K562 (cell line): ENCODE data around the gene EFCAB7.

Source experiments
- FOXM1 ChIP-seq, 2 experiments: fragments of 450-650 bp in 1 of 2; sonication (generic) in 1 of 2; formaldehyde crosslinking in 1 of 2; IDR thresholded peaks; 2 replicates each; pipeline versions ENCODE4 v1.6.1 to v1.9.0; 2017 to 2022; ENCODE audit warnings: low read depth in 2 of 2, mild to moderate bottlenecking in 2 of 2, missing genetic modification reagents in 1 of 2, moderate library complexity in 1 of 2
- GATAD2B ChIP-seq: fragments of 450-650 bp; IDR thresholded peaks from 2 replicates; pipeline ENCODE4 v1.6.1; 2017; ENCODE audit warnings: mild to moderate bottlenecking, borderline replicate concordance
- MTA2 ChIP-seq: fragments of 450-650 bp; IDR thresholded peaks from 2 replicates; pipeline ENCODE4 v1.6.1; 2016; ENCODE audit warnings: low read depth
- MTF1 ChIP-seq: fragments of 250-450 bp; sonication (Bioruptor Pico); IDR thresholded peaks from 2 replicates; pipeline ENCODE4 v1.9.0; 2021; ENCODE audit warnings: moderate library complexity, mild to moderate bottlenecking, inconsistent platforms, borderline replicate concordance
- POLR2A ChIP-seq: fragments of 450-650 bp; conservative IDR thresholded peaks from 2 replicates; pipeline ENCODE4 v1.6.1; 2016
- SAFB ChIP-seq: fragments of 200-400 bp; formaldehyde crosslinking; IDR thresholded peaks from 2 replicates; pipeline ENCODE4 v1.6.1; 2017; ENCODE audit warnings: low read depth, low read length, borderline replicate concordance
- SMC3 ChIP-seq: conservative IDR thresholded peaks from 2 replicates; pipeline ENCODE4 v1.6.1; 2011; ENCODE audit warnings: low read depth, low read length, improper control_type of control experiment; ENCODE audit not compliant: insufficient read depth
- TF ChIP-seq, protein P1 (sequence below), 2 experiments: fragments of 450-650 bp; IDR thresholded peaks; 2 replicates each; pipeline ENCODE4 v1.6.1; 2016
- TF ChIP-seq, protein P2 (sequence below), 3 experiments: IDR thresholded peaks in 2 of 3; conservative IDR thresholded peaks in 1 of 3; 2 replicates each; pipeline ENCODE4 v1.5.1; 2011 to 2012; ENCODE audit warnings: low read length in 3 of 3, mild to moderate bottlenecking in 3 of 3, control low read depth in 2 of 3, improper control_type of control experiment in 1 of 3, inconsistent platforms in 1 of 3, low read depth in 1 of 3, mixed read lengths in 1 of 3, moderate library complexity in 1 of 3; ENCODE audit not compliant: insufficient read depth in 2 of 3
- TF ChIP-seq, protein P3 (sequence below), 2 experiments: fragments of 450-650 bp in 1 of 2; IDR thresholded peaks; 2 replicates each; pipeline ENCODE4 v1.6.1; 2011 to 2017; ENCODE audit warnings: low read depth in 2 of 2, antibody characterized with exemption in 1 of 2, borderline replicate concordance in 1 of 2, low read length in 1 of 2, mild to moderate bottlenecking in 1 of 2, mixed read lengths in 1 of 2; ENCODE audit not compliant: control insufficient read depth in 1 of 2

DNA sequence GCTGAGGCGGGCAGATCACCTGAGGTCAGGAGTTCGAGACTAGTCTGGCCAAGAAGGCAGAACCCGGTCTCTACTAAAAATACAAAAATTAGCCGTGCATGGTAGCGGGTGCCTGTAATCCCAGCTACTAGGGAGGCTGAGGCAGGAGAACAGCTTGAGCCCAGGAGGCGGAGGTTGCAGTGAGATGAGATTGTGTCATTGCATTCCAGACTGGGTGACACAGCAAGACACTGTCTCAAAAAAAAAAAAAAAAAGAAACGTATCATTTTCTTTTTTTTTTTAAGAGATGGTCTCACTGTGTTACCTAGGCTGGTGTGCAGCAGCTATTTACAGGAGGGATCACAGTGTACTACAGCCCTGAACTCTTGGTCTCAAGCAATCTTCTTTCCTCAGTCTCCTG lies 47.6 kb upstream of the EFCAB7 start:
- no peak for TF ChIP-seq SMC3
- no peak for TF ChIP-seq SAFB
- TF ChIP-seq, protein P1, sequence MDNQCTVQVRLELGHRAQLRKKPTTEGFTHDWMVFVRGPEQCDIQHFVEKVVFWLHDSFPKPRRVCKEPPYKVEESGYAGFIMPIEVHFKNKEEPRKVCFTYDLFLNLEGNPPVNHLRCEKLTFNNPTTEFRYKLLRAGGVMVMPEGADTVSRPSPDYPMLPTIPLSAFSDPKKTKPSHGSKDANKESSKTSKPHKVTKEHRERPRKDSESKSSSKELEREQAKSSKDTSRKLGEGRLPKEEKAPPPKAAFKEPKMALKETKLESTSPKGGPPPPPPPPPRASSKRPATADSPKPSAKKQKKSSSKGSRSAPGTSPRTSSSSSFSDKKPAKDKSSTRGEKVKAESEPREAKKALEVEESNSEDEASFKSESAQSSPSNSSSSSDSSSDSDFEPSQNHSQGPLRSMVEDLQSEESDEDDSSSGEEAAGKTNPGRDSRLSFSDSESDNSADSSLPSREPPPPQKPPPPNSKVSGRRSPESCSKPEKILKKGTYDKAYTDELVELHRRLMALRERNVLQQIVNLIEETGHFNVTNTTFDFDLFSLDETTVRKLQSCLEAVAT (IDR thresholded peaks at IDR 0.05): no peak
- TF ChIP-seq, protein P2, sequence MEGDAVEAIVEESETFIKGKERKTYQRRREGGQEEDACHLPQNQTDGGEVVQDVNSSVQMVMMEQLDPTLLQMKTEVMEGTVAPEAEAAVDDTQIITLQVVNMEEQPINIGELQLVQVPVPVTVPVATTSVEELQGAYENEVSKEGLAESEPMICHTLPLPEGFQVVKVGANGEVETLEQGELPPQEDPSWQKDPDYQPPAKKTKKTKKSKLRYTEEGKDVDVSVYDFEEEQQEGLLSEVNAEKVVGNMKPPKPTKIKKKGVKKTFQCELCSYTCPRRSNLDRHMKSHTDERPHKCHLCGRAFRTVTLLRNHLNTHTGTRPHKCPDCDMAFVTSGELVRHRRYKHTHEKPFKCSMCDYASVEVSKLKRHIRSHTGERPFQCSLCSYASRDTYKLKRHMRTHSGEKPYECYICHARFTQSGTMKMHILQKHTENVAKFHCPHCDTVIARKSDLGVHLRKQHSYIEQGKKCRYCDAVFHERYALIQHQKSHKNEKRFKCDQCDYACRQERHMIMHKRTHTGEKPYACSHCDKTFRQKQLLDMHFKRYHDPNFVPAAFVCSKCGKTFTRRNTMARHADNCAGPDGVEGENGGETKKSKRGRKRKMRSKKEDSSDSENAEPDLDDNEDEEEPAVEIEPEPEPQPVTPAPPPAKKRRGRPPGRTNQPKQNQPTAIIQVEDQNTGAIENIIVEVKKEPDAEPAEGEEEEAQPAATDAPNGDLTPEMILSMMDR (IDR thresholded peaks at IDR 0.05 in 2 of 3, conservative IDR thresholded peaks at IDR 0.05 in 1 of 3; ENCODE audit: insufficient read depth in 2 of 3, low read depth in 1 of 3, low read length in 3 of 3): no peak
- TF ChIP-seq POLR2A: no peak
- no peak for TF ChIP-seq MTF1 (CRISPR knock-in tag)
- no peak for TF ChIP-seq MTA2
- TF ChIP-seq, protein P3, sequence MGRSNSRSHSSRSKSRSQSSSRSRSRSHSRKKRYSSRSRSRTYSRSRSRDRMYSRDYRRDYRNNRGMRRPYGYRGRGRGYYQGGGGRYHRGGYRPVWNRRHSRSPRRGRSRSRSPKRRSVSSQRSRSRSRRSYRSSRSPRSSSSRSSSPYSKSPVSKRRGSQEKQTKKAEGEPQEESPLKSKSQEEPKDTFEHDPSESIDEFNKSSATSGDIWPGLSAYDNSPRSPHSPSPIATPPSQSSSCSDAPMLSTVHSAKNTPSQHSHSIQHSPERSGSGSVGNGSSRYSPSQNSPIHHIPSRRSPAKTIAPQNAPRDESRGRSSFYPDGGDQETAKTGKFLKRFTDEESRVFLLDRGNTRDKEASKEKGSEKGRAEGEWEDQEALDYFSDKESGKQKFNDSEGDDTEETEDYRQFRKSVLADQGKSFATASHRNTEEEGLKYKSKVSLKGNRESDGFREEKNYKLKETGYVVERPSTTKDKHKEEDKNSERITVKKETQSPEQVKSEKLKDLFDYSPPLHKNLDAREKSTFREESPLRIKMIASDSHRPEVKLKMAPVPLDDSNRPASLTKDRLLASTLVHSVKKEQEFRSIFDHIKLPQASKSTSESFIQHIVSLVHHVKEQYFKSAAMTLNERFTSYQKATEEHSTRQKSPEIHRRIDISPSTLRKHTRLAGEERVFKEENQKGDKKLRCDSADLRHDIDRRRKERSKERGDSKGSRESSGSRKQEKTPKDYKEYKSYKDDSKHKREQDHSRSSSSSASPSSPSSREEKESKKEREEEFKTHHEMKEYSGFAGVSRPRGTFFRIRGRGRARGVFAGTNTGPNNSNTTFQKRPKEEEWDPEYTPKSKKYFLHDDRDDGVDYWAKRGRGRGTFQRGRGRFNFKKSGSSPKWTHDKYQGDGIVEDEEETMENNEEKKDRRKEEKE (IDR thresholded peaks at IDR 0.05; ENCODE audit: borderline replicate concordance in 1 of 2, control insufficient read depth in 1 of 2, low read depth in 2 of 2, low read length in 1 of 2): no peak
- TF ChIP-seq GATAD2B: no peak
- no peak for TF ChIP-seq FOXM1 (IDR thresholded peaks at IDR 0.05; ENCODE audit: low read depth)
- no peak for TF ChIP-seq FOXM1 (CRISPR knock-in tag; IDR thresholded peaks at IDR 0.05; ENCODE audit: low read depth)
